Stimulated activated CD8-positive, alpha-beta memory T cell treated with anti-CD3 and anti-CD28 coated beads, Interleukin-4, amount 100 ng/mL, for 48 hours (primary cell): ENCODE measurements around the gene SEC22C.

Source experiments
- DNase-seq: peaks from one replicate; pipeline ENCODE4 v3.0.0-alpha.2; 2020

Gene SEC22C

DNA sequence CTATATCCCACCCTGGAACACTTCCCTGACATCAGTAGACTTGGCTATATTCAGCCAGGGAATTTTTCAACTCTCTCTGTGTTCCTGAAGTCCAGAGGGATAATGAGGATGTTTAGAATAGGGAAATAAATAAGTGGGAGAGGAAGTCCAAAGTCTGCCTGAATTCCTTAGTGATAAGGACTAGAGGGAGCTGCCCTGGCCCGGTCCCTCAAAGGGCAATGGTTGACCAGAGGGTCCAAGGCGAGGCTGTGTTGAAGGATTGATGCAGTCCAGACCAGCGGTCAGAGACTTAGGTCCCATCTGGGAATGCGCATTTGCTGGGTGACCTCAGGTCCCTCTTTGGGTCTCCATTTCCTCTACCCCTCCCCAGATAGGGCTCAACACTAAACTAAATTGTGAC, 71.4 kb downstream of the SEC22C start:
- no peak for DNase-seq

GRCh38 chr3:42509111-42509510, 72.7 kb downstream of the SEC22C start:
- DNase-seq = no peak

- no peak for DNase-seq
Measured at GRCh38 chr3:42508562-42508961, 73.2 kb downstream of the SEC22C start.

DNA sequence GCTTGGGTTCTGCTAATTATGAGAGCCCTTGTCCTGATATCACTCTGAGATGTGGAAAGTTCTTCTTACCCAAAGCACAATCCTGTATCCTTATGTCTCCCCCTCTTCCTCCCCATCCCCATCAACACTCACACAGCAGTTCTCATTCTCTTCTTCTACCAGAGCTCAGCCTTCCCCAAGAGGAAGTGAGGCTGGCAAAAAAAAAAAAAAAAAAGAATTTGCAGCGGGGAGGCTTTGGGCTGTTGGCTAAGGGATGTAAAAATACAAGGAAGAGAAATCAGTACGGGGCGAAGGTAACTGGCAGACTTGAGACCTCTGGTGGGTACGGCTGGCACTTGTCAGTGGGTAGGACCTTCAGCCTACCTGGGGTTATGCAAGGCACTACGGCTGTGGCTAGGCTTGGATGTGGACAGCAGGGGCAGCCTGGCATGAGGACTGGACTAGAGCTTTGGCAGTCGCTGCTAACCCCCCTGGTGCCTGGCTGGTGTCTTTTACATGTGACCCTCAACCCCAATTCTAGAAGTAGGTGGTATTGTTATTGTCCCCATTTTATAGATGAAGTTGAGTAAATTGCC, 73.9 kb downstream of the SEC22C start:
- DNase-seq = no peak

GRCh38 chr3:42507252-42507651, 74.5 kb downstream of the SEC22C start:
- peak; percentile 22 for DNase-seq

GRCh38 chr3:42505849-42506410, 75.8 kb downstream of the SEC22C start:
- peak; percentile 22 for DNase-seq

- peak; percentile 20 for DNase-seq
Measured at GRCh38 chr3:42505128-42505848, 76.5 kb downstream of the SEC22C start.

GRCh38 chr3:42504334-42505127, 77.2 kb downstream of the SEC22C start:
- peak; percentile 17 for DNase-seq

GRCh38 chr3:42503957-42504333, 77.8 kb downstream of the SEC22C start:
- peak; percentile 17 for DNase-seq

DNA sequence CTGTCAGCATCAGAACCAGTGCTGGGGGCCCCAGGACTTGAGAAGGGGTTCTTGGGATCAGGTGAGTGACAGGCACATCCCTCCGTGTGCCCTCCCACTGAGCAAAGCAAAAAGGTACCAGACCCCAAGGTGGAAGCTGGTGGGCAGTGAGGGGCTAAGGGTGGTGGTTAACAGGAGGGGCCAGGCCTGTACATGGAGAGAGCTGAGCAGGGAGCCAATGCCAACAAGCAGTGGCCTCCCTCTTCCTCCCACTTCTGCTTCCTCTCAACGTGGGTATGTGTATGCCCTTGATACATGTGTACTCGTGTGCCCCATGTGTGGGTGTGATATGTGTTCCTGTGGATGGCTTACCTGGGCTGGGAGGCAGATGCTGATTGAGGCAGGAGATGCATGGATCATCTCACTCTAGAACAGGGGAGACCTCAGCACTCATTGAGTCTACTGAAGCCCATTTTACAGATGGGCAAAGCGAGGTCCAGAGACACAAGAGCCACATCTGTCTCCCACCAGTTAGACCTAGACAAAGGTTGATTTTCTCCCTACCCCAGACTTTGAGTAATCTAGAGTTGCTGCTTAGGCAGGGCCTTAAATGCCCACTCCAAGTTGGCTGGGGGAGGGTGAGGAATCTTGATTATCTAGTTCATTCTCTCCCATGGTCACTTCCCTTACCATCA, 78.4 kb downstream of the SEC22C start:
- DNase-seq = peak; percentile 19

- DNase-seq = peak; percentile 93
Measured at GRCh38 chr3:42502429-42503250, 79.1 kb downstream of the SEC22C start, which contains the start of gene VIPR1. TSS of gene VIPR1 (plus strand) at chr3:42502643. CDS start at chr3:42502736, 93 bp downstream.

GRCh38 chr3:42501681-42502428, 79.9 kb downstream of the SEC22C start:
- peak; percentile 77 for DNase-seq

- DNase-seq = no peak
Measured at GRCh38 chr3:42501321-42501680, 80.5 kb downstream of the SEC22C start.

GRCh38 chr3:42500909-42501308, 80.9 kb downstream of the SEC22C start:
- peak; percentile 4 for DNase-seq

- DNase-seq = no peak
Measured at GRCh38 chr3:42500091-42500490, 81.7 kb downstream of the SEC22C start.

DNA sequence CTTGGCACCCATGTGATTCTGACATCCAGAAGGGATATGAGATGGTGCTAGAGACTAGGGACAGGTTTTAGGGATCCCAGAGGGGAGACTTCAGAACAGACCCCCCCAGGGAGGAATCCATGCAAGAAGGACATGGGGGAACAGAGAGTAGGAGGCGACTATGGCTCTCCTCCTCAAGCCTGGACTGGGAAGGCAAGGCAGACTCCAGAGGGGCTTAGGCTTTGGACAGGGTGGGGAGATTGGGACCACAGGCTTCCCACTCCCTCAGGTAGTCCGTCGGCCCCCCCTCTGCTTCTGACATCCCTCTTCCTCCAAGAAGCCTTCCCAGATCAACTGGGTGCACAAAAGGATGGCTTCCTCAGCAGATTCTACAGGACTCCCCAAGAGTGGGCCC, 82.3 kb downstream of the SEC22C start:
- DNase-seq = peak; percentile 10

- DNase-seq = peak; percentile 33
Measured at GRCh38 chr3:42498791-42499477, 82.8 kb downstream of the SEC22C start.

GRCh38 chr3:42498034-42498433, 83.7 kb downstream of the SEC22C start:
- DNase-seq = peak; percentile 4
